Endothelial cell of umbilical vein (primary cell): ENCODE data around the gene GARS1. TPM values are rescaled to one million over a fixed set of nuclear protein-coding genes. Genes with fewer than 3 reads are reported as not detected.

ENCODE experiments used
- BruUV-seq: library from RNA; stranded (reverse); fragments of 400-500 nt; replicated peaks from 2 replicates; lab custom pipeline; 2021; lab: Mats Ljungman, UMichigan
- CTCF ChIA-PET: fragments of 300-600, 350-600 bp; sonication (Branson Sonifier 250); formaldehyde crosslinking; loops from one replicate; lab custom pipeline; 2021; ENCODE audit warnings: antibody characterized with exemption, inconsistent platforms; lab: Charles Lee
- POLR2A ChIA-PET: fragments of 300-600, 350-600 bp; sonication (Branson Sonifier 250); formaldehyde crosslinking; loops from one replicate; lab custom pipeline; 2021; ENCODE audit warnings: antibody characterized with exemption, inconsistent platforms; lab: Charles Lee
- DNase-seq: peaks from one replicate; pipeline ENCODE4 v3.0.0-alpha.2; 2011; ENCODE audit warnings: low read depth, low spot score
- FAIRE-seq: peaks from 2 replicates; lab custom pipeline; 2011; peaks lifted over from hg19 to GRCh38; lab: Jason Lieb, UNC
- H2AFZ ChIP-seq: 2 replicates; pipeline ENCODE4 v1.6.0; 2012; ENCODE audit warnings: low read depth, low read length, control low read depth, inconsistent platforms
- H3K27ac ChIP-seq: 2 replicates; pipeline ENCODE4 v1.5.1; 2011; ENCODE audit warnings: low read depth, mild to moderate bottlenecking, control low read depth, low read length, moderate library complexity; ENCODE audit not compliant: insufficient read depth
- H3K27me3 ChIP-seq, 2 experiments: 2 replicates each; pipeline versions ENCODE4 v1.6.0 to v1.6.1; 2011; ENCODE audit warnings: low read length in 2 of 2, mixed read lengths in 1 of 2; ENCODE audit not compliant: control insufficient read depth in 2 of 2, insufficient read depth in 2 of 2
- H3K36me3 ChIP-seq, 2 experiments: 2 replicates in 1 of 2; 3 replicates in 1 of 2; pipeline ENCODE4 v1.5.1; 2011; ENCODE audit warnings: low read length in 2 of 2, mild to moderate bottlenecking in 1 of 2, moderate library complexity in 1 of 2; ENCODE audit not compliant: control insufficient read depth in 2 of 2, insufficient read depth in 2 of 2; ENCODE audit errors: extremely low read depth in 1 of 2
- H3K4me1 ChIP-seq: 3 replicates; pipeline ENCODE4 v1.5.1; 2011; ENCODE audit warnings: mild to moderate bottlenecking, low read length; ENCODE audit not compliant: control insufficient read depth, insufficient read depth; ENCODE audit errors: extremely low read depth
- H3K4me2 ChIP-seq: 2 replicates; pipeline ENCODE4 v1.6.1; 2011; ENCODE audit warnings: low read length, control low read depth, mixed read lengths; ENCODE audit not compliant: insufficient read depth
- H3K4me3 ChIP-seq, 3 experiments: fragments of 200-600 bp in 1 of 3; sonication (generic), shearing (Covaris generic) in 1 of 3; replicated peaks in 1 of 3; 2 replicates each; pipeline ENCODE4 v1.5.1; 2011 to 2016; ENCODE audit warnings: control low read depth in 3 of 3, low read length in 3 of 3, mild to moderate bottlenecking in 2 of 3, inconsistent platforms in 1 of 3, low read depth in 1 of 3, moderate library complexity in 1 of 3; ENCODE audit not compliant: insufficient read depth in 1 of 3
- H3K79me2 ChIP-seq: 2 replicates; pipeline ENCODE4 v1.6.0; 2012; ENCODE audit warnings: low read length, inconsistent platforms; ENCODE audit not compliant: control insufficient read depth, insufficient read depth
- H3K9ac ChIP-seq: replicated peaks from 2 replicates; pipeline ENCODE3; 2011; ENCODE audit warnings: low read length, control low read depth; ENCODE audit not compliant: insufficient read depth; ENCODE audit errors: extremely low read depth
- H3K9me1 ChIP-seq: replicated peaks from 3 replicates; pipeline ENCODE4 v1.6.0; 2011; ENCODE audit warnings: mild to moderate bottlenecking, low read length; ENCODE audit not compliant: control insufficient read depth, insufficient read depth; ENCODE audit errors: extremely low read depth
- H3K9me3 ChIP-seq: replicated peaks from 2 replicates; pipeline ENCODE4 v1.5.1; 2012; ENCODE audit warnings: low read length, inconsistent platforms; ENCODE audit not compliant: control insufficient read depth, insufficient read depth
- H4K20me1 ChIP-seq: replicated peaks from 2 replicates; pipeline ENCODE3; 2011; ENCODE audit warnings: mild to moderate bottlenecking, low read length; ENCODE audit not compliant: control insufficient read depth, insufficient read depth; ENCODE audit errors: extremely low read depth
- EZH2 ChIP-seq: IDR thresholded peaks from 2 replicates; pipeline ENCODE4 v1.6.1; 2012; ENCODE audit warnings: borderline replicate concordance, low read depth, mild to moderate bottlenecking, moderate library complexity, low read length, inconsistent platforms; ENCODE audit not compliant: severe bottlenecking
- FOS ChIP-seq: IDR thresholded peaks from 2 replicates; pipeline ENCODE4 v1.6.1; 2011; ENCODE audit warnings: mild to moderate bottlenecking, low read length, moderate library complexity, borderline replicate concordance; ENCODE audit not compliant: insufficient read depth
- GATA2 ChIP-seq: IDR thresholded peaks from 2 replicates; pipeline ENCODE4 v1.7.0; 2011; ENCODE audit warnings: low read depth, mild to moderate bottlenecking, moderate library complexity, mixed read lengths, low read length; ENCODE audit not compliant: insufficient read length, insufficient read depth
- JUN ChIP-seq: IDR thresholded peaks from 2 replicates; pipeline ENCODE4 v1.6.1; 2011; ENCODE audit warnings: borderline replicate concordance, low read depth; ENCODE audit not compliant: insufficient read length, insufficient read depth
- MAX ChIP-seq: IDR thresholded peaks from 2 replicates; pipeline ENCODE4 v1.6.1; 2011; ENCODE audit not compliant: insufficient read depth, insufficient read length
- MYC ChIP-seq: IDR thresholded peaks from one replicate; pipeline ENCODE4 v1.6.1; 2011; ENCODE audit warnings: mild to moderate bottlenecking, low read depth, low read length
- POLR2A ChIP-seq: IDR thresholded peaks from 2 replicates; pipeline ENCODE4 v1.6.1; 2012; ENCODE audit warnings: low read depth, mild to moderate bottlenecking, control low read depth, low read length
- POLR2AphosphoS5 ChIP-seq: IDR thresholded peaks from 2 replicates; pipeline ENCODE4 v1.6.1; 2012; ENCODE audit warnings: low read depth, mild to moderate bottlenecking, control low read depth, low read length, moderate library complexity; ENCODE audit not compliant: insufficient read depth
- dilution Hi-C: fragments of 300-500 bp; cut with MboI; formaldehyde crosslinking; loops from one replicate; pipeline ENCODE4 v1.15.0; 2019; ENCODE audit warnings: low sequenced_read_pairs; ENCODE audit not compliant: extremely low pct_ligation_motif_present
- intact Hi-C: fragments of 100-400 bp; cut with micrococcal nuclease; formaldehyde crosslinking; loops from one replicate; pipeline ENCODE4 v1.10.0; 2022
- polyA plus RNA-seq, 4 experiments: library from polyadenylated mRNA; depleted of rRNA in 3 of 4; stranded (reverse) in 3 of 4; unstranded in 1 of 4; fragments of >200 nt; gene quantifications; 2 replicates each; pipeline versions ENCODE4 v1.2.1 to v1.2.3, GENCODE V29; 2011 to 2012; ENCODE audit warnings: missing spikeins in 1 of 4
- total RNA-seq: library from RNA; stranded (reverse); gene quantifications from 2 replicates; pipeline ENCODE4 v1.2.3, GENCODE V29; 2021
- TF ChIP-seq, protein P1 (sequence below), 2 donors: IDR thresholded peaks; 1 replicate in 1 of 2; 2 replicates in 1 of 2; pipeline ENCODE4 v1.5.1; 2011; ENCODE audit warnings: low read length in 2 of 2, mild to moderate bottlenecking in 2 of 2, moderate library complexity in 2 of 2, control low read depth in 1 of 2, inconsistent platforms in 1 of 2, low read depth in 1 of 2; ENCODE audit not compliant: insufficient read depth in 1 of 2; ENCODE audit errors: extremely low read depth in 1 of 2

Gene GARS1
- total and polyA plus RNA-seq, 2 donors (not counting 3 experiments of a cell fraction or from before 2014, with no cell fraction given): 194 to 295 TPM

DNA sequence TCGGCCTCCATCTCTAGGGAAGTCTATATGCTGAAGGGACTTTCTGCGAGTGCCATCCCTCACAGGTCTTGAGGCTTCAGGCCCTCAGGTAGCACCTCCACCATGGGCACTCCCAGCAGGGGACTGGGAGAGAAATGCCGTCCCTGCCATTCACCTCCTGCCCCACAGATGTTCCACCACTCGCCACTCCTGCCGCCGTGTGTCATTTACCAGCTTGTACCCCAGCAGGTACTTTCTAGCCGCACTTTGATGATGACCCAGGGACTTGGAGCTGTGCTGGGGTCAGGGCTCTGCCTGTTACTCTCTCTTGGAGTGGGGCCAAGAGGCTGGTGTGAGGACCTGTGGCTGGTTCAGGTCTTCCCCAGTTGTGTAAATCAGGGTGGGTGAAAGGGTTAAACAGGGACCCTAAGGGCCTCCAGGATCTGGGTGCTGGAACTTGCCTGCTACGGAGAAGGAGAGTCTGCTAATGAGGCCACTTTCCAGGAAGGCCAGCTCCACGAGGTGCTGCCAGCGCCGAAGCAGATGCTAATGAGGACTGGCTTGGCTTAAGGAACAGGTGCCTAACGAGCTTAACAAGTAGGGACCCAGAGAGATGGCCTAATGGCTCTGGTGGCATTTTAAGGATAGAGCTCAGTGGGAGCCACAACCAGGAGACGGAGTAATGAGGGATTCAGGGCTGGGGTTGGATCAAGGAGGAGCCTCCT is 55.2 kb downstream of the GARS1 start:
- TF ChIP-seq FOS (no peak), EZH2 (no peak), POLR2AphosphoS5 (no peak), MYC (no peak), MAX (no peak), GATA2 (no peak), POLR2A (no peak), JUN (no peak)
- TF ChIP-seq, protein P1, sequence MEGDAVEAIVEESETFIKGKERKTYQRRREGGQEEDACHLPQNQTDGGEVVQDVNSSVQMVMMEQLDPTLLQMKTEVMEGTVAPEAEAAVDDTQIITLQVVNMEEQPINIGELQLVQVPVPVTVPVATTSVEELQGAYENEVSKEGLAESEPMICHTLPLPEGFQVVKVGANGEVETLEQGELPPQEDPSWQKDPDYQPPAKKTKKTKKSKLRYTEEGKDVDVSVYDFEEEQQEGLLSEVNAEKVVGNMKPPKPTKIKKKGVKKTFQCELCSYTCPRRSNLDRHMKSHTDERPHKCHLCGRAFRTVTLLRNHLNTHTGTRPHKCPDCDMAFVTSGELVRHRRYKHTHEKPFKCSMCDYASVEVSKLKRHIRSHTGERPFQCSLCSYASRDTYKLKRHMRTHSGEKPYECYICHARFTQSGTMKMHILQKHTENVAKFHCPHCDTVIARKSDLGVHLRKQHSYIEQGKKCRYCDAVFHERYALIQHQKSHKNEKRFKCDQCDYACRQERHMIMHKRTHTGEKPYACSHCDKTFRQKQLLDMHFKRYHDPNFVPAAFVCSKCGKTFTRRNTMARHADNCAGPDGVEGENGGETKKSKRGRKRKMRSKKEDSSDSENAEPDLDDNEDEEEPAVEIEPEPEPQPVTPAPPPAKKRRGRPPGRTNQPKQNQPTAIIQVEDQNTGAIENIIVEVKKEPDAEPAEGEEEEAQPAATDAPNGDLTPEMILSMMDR (IDR thresholded peaks at IDR 0.05; ENCODE audit: extremely low read depth in 1 of 2, insufficient read depth in 1 of 2, low read depth in 1 of 2, low read length in 2 of 2): no peak
- Histone ChIP-seq H3K4me3 (no peak overlapping the region), H3K4me2 (no peak overlapping the region), H3K27me3 (no peaks in the 10 kb centered on the region), H3K79me2 (no peaks in the 10 kb centered on the region), H3K4me1 (no peaks in the 10 kb centered on the region), H2AFZ (no peak overlapping the region), H3K9ac (no peak overlapping the region), H3K36me3 (peaks cover 0 to 2% of the 10 kb centered on the region in 2 experiments), H3K9me1 (no peaks in the 10 kb centered on the region), H4K20me1 (no peaks in the 10 kb centered on the region), H3K27ac (no peak overlapping the region), H3K9me3 (no peaks in the 10 kb centered on the region)
- POLR2A ChIA-PET: no interaction called here
- CTCF ChIA-PET: no interaction called here
- intact Hi-C loops (no loop called here), dilution Hi-C loops (no loop called here)
- no TSS peak for BruUV-seq
- DNase-seq (no peak), FAIRE-seq (no peak)
